ENCODE data around the gene ATP1A4. TPM values are rescaled to one million over a fixed set of nuclear protein-coding genes. Genes with fewer than 3 reads are reported as not detected.
A peak's percentile ranks its signal among the peaks of the same experiment; 100 is the strongest.

The ATP1A4 gene
- total and polyA plus RNA-seq, 9 donors, result 0.44 to 3.4 (median 1.4) TPM

GRCh38 chr1:160222546-160222945, 71.1 kb downstream of the ATP1A4 start:
- H3K4me1 ChIP-seq (ENCODE audit: control insufficient read depth, insufficient read depth, low read length), result peaks cover 18% of the 10 kb centered on the region
- no peaks in the 10 kb centered on the region for H3K9me3 ChIP-seq (replicated peaks; ENCODE audit: control insufficient read depth, low read depth, low read length)
- H3K4me3 ChIP-seq (ENCODE audit: low read length), result no peak overlapping the region
- WGBS (ENCODE audit: insufficient coverage), result no CpG with 5 or more reads among the region's 3 CpGs
- no peaks in the 10 kb centered on the region for H3K27me3 ChIP-seq (ENCODE audit: control insufficient read depth, insufficient read depth, low read length)
- no peak for DNase-seq
- peaks cover 82% of the 10 kb centered on the region for H3K36me3 ChIP-seq (ENCODE audit: control insufficient read depth, insufficient read depth, low read length)
- H3K27ac ChIP-seq (ENCODE audit: low read length), result no peak overlapping the region

GRCh38 chr1:160224606-160225005, 73.2 kb downstream of the ATP1A4 start:
- Histone ChIP-seq H3K4me3 (ENCODE audit: low read length) (no peak overlapping the region), H3K9me3 (replicated peaks; ENCODE audit: control insufficient read depth, low read depth, low read length) (no peaks in the 10 kb centered on the region), H3K36me3 (ENCODE audit: control insufficient read depth, insufficient read depth, low read length) (peaks cover 76% of the 10 kb centered on the region), H3K27me3 (ENCODE audit: control insufficient read depth, insufficient read depth, low read length) (no peaks in the 10 kb centered on the region), H3K4me1 (ENCODE audit: control insufficient read depth, insufficient read depth, low read length) (peaks cover 3% of the 10 kb centered on the region), H3K27ac (ENCODE audit: low read length) (no peak overlapping the region)
- 100% methylated on average over 2 of the region's 2 CpGs for WGBS (ENCODE audit: insufficient coverage)
- DNase-seq, result no peak

- Histone ChIP-seq H3K4me3 (ENCODE audit: low read length) (no peak overlapping the region), H3K36me3 (ENCODE audit: control insufficient read depth, insufficient read depth, low read length) (peaks cover 72% of the 10 kb centered on the region), H3K27ac (ENCODE audit: low read length) (no peak overlapping the region), H3K9me3 (replicated peaks; ENCODE audit: control insufficient read depth, low read depth, low read length) (no peaks in the 10 kb centered on the region), H3K27me3 (ENCODE audit: control insufficient read depth, insufficient read depth, low read length) (no peaks in the 10 kb centered on the region), H3K4me1 (ENCODE audit: control insufficient read depth, insufficient read depth, low read length) (no peaks in the 10 kb centered on the region)
- DNase-seq, result no peak
- WGBS (ENCODE audit: insufficient coverage), result no CpG with 5 or more reads among the region's 2 CpGs
Measured at GRCh38 chr1:160225345-160225744, 73.9 kb downstream of the ATP1A4 start.

GRCh38 chr1:160226623-160227022, 75.2 kb downstream of the ATP1A4 start:
- Histone ChIP-seq H3K4me1 (ENCODE audit: control insufficient read depth, insufficient read depth, low read length) (no peaks in the 10 kb centered on the region), H3K36me3 (ENCODE audit: control insufficient read depth, insufficient read depth, low read length) (peaks cover 74% of the 10 kb centered on the region), H3K27me3 (ENCODE audit: control insufficient read depth, insufficient read depth, low read length) (no peaks in the 10 kb centered on the region), H3K27ac (ENCODE audit: low read length) (no peak overlapping the region), H3K4me3 (ENCODE audit: low read length) (no peak overlapping the region), H3K9me3 (replicated peaks; ENCODE audit: control insufficient read depth, low read depth, low read length) (no peaks in the 10 kb centered on the region)
- DNase-seq, result no peak
- WGBS (ENCODE audit: insufficient coverage), result no CpG with 5 or more reads among the region's 2 CpGs

- H3K36me3 ChIP-seq (ENCODE audit: control insufficient read depth, insufficient read depth, low read length), result peaks cover 78% of the 10 kb centered on the region
- H3K4me3 ChIP-seq (ENCODE audit: low read length), result no peak overlapping the region
- H3K27me3 ChIP-seq (ENCODE audit: control insufficient read depth, insufficient read depth, low read length), result no peaks in the 10 kb centered on the region
- WGBS (ENCODE audit: insufficient coverage), result no CpG with 5 or more reads among the region's 4 CpGs
- H3K4me1 ChIP-seq (ENCODE audit: control insufficient read depth, insufficient read depth, low read length), result no peaks in the 10 kb centered on the region
- no peak for DNase-seq
- H3K27ac ChIP-seq (ENCODE audit: low read length), result no peak overlapping the region
- H3K9me3 ChIP-seq (replicated peaks; ENCODE audit: control insufficient read depth, low read depth, low read length), result no peaks in the 10 kb centered on the region
Measured at GRCh38 chr1:160227034-160227433, 75.6 kb downstream of the ATP1A4 start.

- Histone ChIP-seq H3K36me3 (ENCODE audit: control insufficient read depth, insufficient read depth, low read length) (peaks cover 78% of the 10 kb centered on the region), H3K4me1 (ENCODE audit: control insufficient read depth, insufficient read depth, low read length) (no peaks in the 10 kb centered on the region), H3K4me3 (ENCODE audit: low read length) (no peak overlapping the region), H3K27ac (ENCODE audit: low read length) (no peak overlapping the region), H3K9me3 (replicated peaks; ENCODE audit: control insufficient read depth, low read depth, low read length) (no peaks in the 10 kb centered on the region), H3K27me3 (ENCODE audit: control insufficient read depth, insufficient read depth, low read length) (no peaks in the 10 kb centered on the region)
- no peak for DNase-seq
- no CpG with 5 or more reads among the region's 1 CpG for WGBS (ENCODE audit: insufficient coverage)
Measured at GRCh38 chr1:160227561-160227960, 76.2 kb downstream of the ATP1A4 start.

GRCh38 chr1:160228431-160228830, 77.0 kb downstream of the ATP1A4 start:
- Histone ChIP-seq H3K27ac (ENCODE audit: low read length) (no peak overlapping the region), H3K27me3 (ENCODE audit: control insufficient read depth, insufficient read depth, low read length) (no peaks in the 10 kb centered on the region), H3K36me3 (ENCODE audit: control insufficient read depth, insufficient read depth, low read length) (peaks cover 69% of the 10 kb centered on the region), H3K9me3 (replicated peaks; ENCODE audit: control insufficient read depth, low read depth, low read length) (no peaks in the 10 kb centered on the region), H3K4me1 (ENCODE audit: control insufficient read depth, insufficient read depth, low read length) (no peaks in the 10 kb centered on the region), H3K4me3 (ENCODE audit: low read length) (no peak overlapping the region)
- DNase-seq, result no peak

- peak; percentile 49 for DNase-seq
- Histone ChIP-seq H3K9me3 (replicated peaks; ENCODE audit: control insufficient read depth, low read depth, low read length) (no peaks in the 10 kb centered on the region), H3K27ac (ENCODE audit: low read length) (no peak overlapping the region)
Measured at GRCh38 chr1:160232911-160233310, 81.5 kb downstream of the ATP1A4 start.

More at GRCh38 chr1:160232911-160233310, 81.5 kb downstream of the ATP1A4 start:
- Histone ChIP-seq H3K27me3 (ENCODE audit: control insufficient read depth, insufficient read depth, low read length) (no peaks in the 10 kb centered on the region), H3K36me3 (ENCODE audit: control insufficient read depth, insufficient read depth, low read length) (peaks cover 49% of the 10 kb centered on the region), H3K4me1 (ENCODE audit: control insufficient read depth, insufficient read depth, low read length) (no peaks in the 10 kb centered on the region), H3K4me3 (ENCODE audit: low read length) (no peak overlapping the region)

Other genes with a start within 250 kb of the ATP1A4 start
- gene TAGLN2, start 226.1 kb upstream of the ATP1A4 start, total RNA-seq, result 84.2 TPM
- gene TAGLN2, start 226.1 kb upstream of the ATP1A4 start, polyA plus RNA-seq (ENCODE audit: insufficient read depth in 1 of 8, insufficient read length in 8 of 8, low replicate concordance in 1 of 8), result 100 to 1,000 TPM; 167 to 251 (median 202) TPM
- 0.13 TPM for gene IGSF9, start 206.0 kb upstream of the ATP1A4 start, total RNA-seq
- gene IGSF9, start 206.0 kb upstream of the ATP1A4 start, polyA plus RNA-seq (ENCODE audit: insufficient read depth in 1 of 8, insufficient read length in 8 of 8, low replicate concordance in 1 of 8), result 1 to 10 TPM in 3 of 8 donors, under 1 TPM in 5; 0.29 to 5.9 (median 0.73) TPM
- not detected for gene SLAMF9, start 197.4 kb upstream of the ATP1A4 start, total RNA-seq
- not detected for gene SLAMF9, start 197.4 kb upstream of the ATP1A4 start, polyA plus RNA-seq (ENCODE audit: insufficient read depth in 1 of 8, insufficient read length in 8 of 8, low replicate concordance in 1 of 8)
- gene PIGM, start 119.6 kb upstream of the ATP1A4 start, total RNA-seq, result 3.6 TPM
- 1 to 10 TPM; 4.3 to 6.6 (median 5.3) TPM for gene PIGM, start 119.6 kb upstream of the ATP1A4 start, polyA plus RNA-seq (ENCODE audit: insufficient read depth in 1 of 8, insufficient read length in 8 of 8, low replicate concordance in 1 of 8)
- gene KCNJ10, start 81.4 kb upstream of the ATP1A4 start, total RNA-seq, result 0.35 TPM
- 1 to 10 TPM in 1 of 8 donors, under 1 TPM in 7; 0.30 to 1.6 (median 0.65) TPM for gene KCNJ10, start 81.4 kb upstream of the ATP1A4 start, polyA plus RNA-seq (ENCODE audit: insufficient read depth in 1 of 8, insufficient read length in 8 of 8, low replicate concordance in 1 of 8)
- 0.09 TPM for gene KCNJ9, start 70.1 kb upstream of the ATP1A4 start, total RNA-seq
- under 1 TPM in 7 of 8 donors, not detected in 1; 0.04 to 0.16 (median 0.09) TPM for gene KCNJ9, start 70.1 kb upstream of the ATP1A4 start, polyA plus RNA-seq (ENCODE audit: insufficient read depth in 1 of 8, insufficient read length in 8 of 8, low replicate concordance in 1 of 8)
- 15.4 TPM for gene IGSF8, start 53.0 kb upstream of the ATP1A4 start, total RNA-seq
- 10 to 100 TPM; 17.7 to 26.2 (median 22.1) TPM for gene IGSF8, start 53.0 kb upstream of the ATP1A4 start, polyA plus RNA-seq (ENCODE audit: insufficient read depth in 1 of 8, insufficient read length in 8 of 8, low replicate concordance in 1 of 8)
- 55.0 TPM for gene ATP1A2, start 35.8 kb upstream of the ATP1A4 start, total RNA-seq
- 10 to 100 TPM; 44.6 to 85.6 (median 59.4) TPM for gene ATP1A2, start 35.8 kb upstream of the ATP1A4 start, polyA plus RNA-seq (ENCODE audit: insufficient read depth in 1 of 8, insufficient read length in 8 of 8, low replicate concordance in 1 of 8)
- gene CASQ1, start 39.0 kb downstream of the ATP1A4 start, total RNA-seq, result 827 TPM
- 1,000 to 10,000 TPM in 1 of 8 donors, 100 to 1,000 TPM in 7; 182 to 1,024 (median 692) TPM for gene CASQ1, start 39.0 kb downstream of the ATP1A4 start, polyA plus RNA-seq (ENCODE audit: insufficient read depth in 1 of 8, insufficient read length in 8 of 8, low replicate concordance in 1 of 8)
- 57.4 TPM for gene PEA15, start 53.8 kb downstream of the ATP1A4 start, total RNA-seq
- gene PEA15, start 53.8 kb downstream of the ATP1A4 start, polyA plus RNA-seq (ENCODE audit: insufficient read depth in 1 of 8, insufficient read length in 8 of 8, low replicate concordance in 1 of 8), result 100 to 1,000 TPM; 110 to 171 (median 142) TPM
- gene DCAF8, start 110.9 kb downstream of the ATP1A4 start, total RNA-seq, result 70.5 TPM
- gene DCAF8, start 110.9 kb downstream of the ATP1A4 start, polyA plus RNA-seq (ENCODE audit: insufficient read depth in 1 of 8, insufficient read length in 8 of 8, low replicate concordance in 1 of 8), result 100 to 1,000 TPM in 4 of 8 donors, 10 to 100 TPM in 4; 80.0 to 130 (median 98.6) TPM
- gene PEX19, start 133.5 kb downstream of the ATP1A4 start, total RNA-seq, result 34.2 TPM
- 10 to 100 TPM; 36.4 to 43.0 (median 41.9) TPM for gene PEX19, start 133.5 kb downstream of the ATP1A4 start, polyA plus RNA-seq (ENCODE audit: insufficient read depth in 1 of 8, insufficient read length in 8 of 8, low replicate concordance in 1 of 8)
- 117 TPM for gene COPA, start 191.6 kb downstream of the ATP1A4 start, total RNA-seq
- 100 to 1,000 TPM; 109 to 154 (median 132) TPM for gene COPA, start 191.6 kb downstream of the ATP1A4 start, polyA plus RNA-seq (ENCODE audit: insufficient read depth in 1 of 8, insufficient read length in 8 of 8, low replicate concordance in 1 of 8)
- 43.4 TPM for gene NCSTN, start 191.8 kb downstream of the ATP1A4 start, total RNA-seq
- 100 to 1,000 TPM in 2 of 8 donors, 10 to 100 TPM in 6; 83.8 to 111 (median 98.4) TPM for gene NCSTN, start 191.8 kb downstream of the ATP1A4 start, polyA plus RNA-seq (ENCODE audit: insufficient read depth in 1 of 8, insufficient read length in 8 of 8, low replicate concordance in 1 of 8)
- 0.04 TPM for gene NHLH1, start 215.5 kb downstream of the ATP1A4 start, total RNA-seq
- 1 to 10 TPM in 1 of 8 donors, under 1 TPM in 7; 0.16 to 1.1 (median 0.36) TPM for gene NHLH1, start 215.5 kb downstream of the ATP1A4 start, polyA plus RNA-seq (ENCODE audit: insufficient read depth in 1 of 8, insufficient read length in 8 of 8, low replicate concordance in 1 of 8)
- 2.3 TPM for gene VANGL2, start 249.0 kb downstream of the ATP1A4 start, total RNA-seq
- gene VANGL2, start 249.0 kb downstream of the ATP1A4 start, polyA plus RNA-seq (ENCODE audit: insufficient read depth in 1 of 8, insufficient read length in 8 of 8, low replicate concordance in 1 of 8), result 10 to 100 TPM in 7 of 8 donors, 1 to 10 TPM in 1; 6.8 to 17.8 (median 10.9) TPM